NB4 (cell line): ENCODE data around the gene TSC22D1.
A peak's percentile ranks its signal among the peaks of the same experiment; 100 is the strongest.

Experiments
- DNase-seq: peaks from one replicate; pipeline ENCODE4 v3.0.0; 2010; ENCODE audit warnings: low read depth
- H3K4me3 ChIP-seq: one replicate; pipeline ENCODE4 v1.5.1; 2011; ENCODE audit warnings: mild to moderate bottlenecking, low read depth, low read length, moderate library complexity
- CTCF ChIP-seq: IDR thresholded peaks from one replicate; pipeline ENCODE4 v1.5.1; 2012; ENCODE audit warnings: low read depth, low read length
- MAX ChIP-seq: IDR thresholded peaks from 2 replicates; pipeline ENCODE4 v1.6.1; 2011; ENCODE audit warnings: low read depth, low read length
- MYC ChIP-seq: IDR thresholded peaks from 2 replicates; pipeline ENCODE4 v1.6.1; 2011; ENCODE audit warnings: low read depth, low read length
- POLR2A ChIP-seq: IDR thresholded peaks from 2 replicates; pipeline ENCODE4 v1.6.1; 2011; ENCODE audit warnings: mild to moderate bottlenecking; ENCODE audit not compliant: insufficient read length; ENCODE audit errors: extremely low read depth

The TSC22D1 gene

GRCh38 chr13:44576351-44577235 is 463 bp upstream of the TSC22D1 start:
- no peak for TF ChIP-seq CTCF
- peak; percentile 45; the same call in 1 of the 2 replicates for TF ChIP-seq MAX
- peak overlapping the region; percentile 68 for H3K4me3 ChIP-seq
- peak; percentile 56 for DNase-seq

DNA sequence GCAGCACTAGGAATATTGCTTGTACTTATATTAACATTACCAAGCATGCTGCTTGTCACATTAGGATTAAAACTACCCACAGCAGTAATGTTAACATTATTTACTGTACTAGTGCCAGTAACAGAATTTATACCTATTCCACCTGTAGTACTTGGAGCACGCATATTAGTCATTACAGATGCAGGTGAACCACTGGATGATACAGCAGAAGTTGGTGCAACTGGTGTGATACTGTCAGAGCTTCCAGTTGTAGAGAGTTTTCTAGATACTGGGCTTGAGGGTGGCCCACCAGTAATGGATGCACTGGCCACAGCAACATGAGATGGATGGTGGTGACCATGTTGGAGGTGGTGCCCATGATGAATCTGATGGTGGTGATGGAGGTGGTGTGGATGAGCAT is 1.1 kb downstream of the TSC22D1 start:
- no peak for TF ChIP-seq POLR2A
- TF ChIP-seq MAX = no peak
- no peak for TF ChIP-seq MYC
- TF ChIP-seq CTCF = no peak
- H3K4me3 ChIP-seq = no peak overlapping the region
- no peak for DNase-seq

- DNase-seq = no peak
- H3K4me3 ChIP-seq = no peak overlapping the region
- TF ChIP-seq POLR2A (no peak), MYC (no peak), CTCF (no peak), MAX (no peak)
Observed at GRCh38 chr13:44574466-44574855, 1.7 kb downstream of the TSC22D1 start.

DNA sequence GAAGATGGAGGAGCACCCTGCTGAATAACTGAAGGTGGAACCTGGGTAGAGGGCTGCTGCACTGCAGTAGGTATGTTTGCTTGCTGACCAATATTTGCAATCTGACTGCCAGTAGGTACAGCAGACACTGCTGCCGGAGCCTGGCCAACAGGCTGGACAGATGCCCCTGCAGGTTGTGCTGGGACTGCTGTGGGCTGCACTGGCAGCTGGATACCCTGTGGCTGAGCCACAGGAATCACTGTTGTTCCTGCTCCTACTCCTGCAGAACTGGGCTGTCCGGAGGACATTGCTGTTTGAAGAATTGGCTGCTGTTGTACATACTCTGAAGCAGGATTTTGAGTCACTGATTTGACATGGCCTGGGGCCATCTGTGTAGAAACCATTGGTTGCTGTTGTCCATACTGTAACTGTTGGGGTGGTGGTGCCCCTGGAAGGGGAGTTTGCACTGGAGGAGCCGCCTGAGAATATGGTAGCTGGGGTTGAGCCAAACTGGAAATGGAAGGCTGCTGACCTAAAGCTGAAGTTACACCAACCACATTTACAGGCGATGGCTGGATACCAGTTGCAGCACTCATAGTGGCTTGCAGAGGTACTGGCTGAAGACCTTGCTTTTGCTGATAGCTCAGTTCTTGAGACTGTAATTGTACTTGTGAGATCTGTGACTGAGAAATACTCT is 2.2 kb downstream of the TSC22D1 start:
- no peak overlapping the region for H3K4me3 ChIP-seq
- TF ChIP-seq CTCF (peak; percentile 39), MYC (no peak)
- DNase-seq = peak; percentile 64

GRCh38 chr13:44573071-44573470 is 3.1 kb downstream of the TSC22D1 start:
- DNase-seq = peak; percentile 14
- TF ChIP-seq MYC (no peak), MAX (no peak), CTCF (no peak), POLR2A (no peak)
- no peak overlapping the region for H3K4me3 ChIP-seq
